Omental fat pad (tissue), 4 donors: ENCODE results near the gene SEMA6D. TPM values are rescaled to one million over a fixed set of nuclear protein-coding genes. Genes with fewer than 3 reads are reported as not detected.
A peak's percentile ranks its signal among the peaks of the same experiment; 100 is the strongest.

Source experiments
- ATAC-seq: fragments of 150-250 bp; one replicate; pipeline ENCODE4 v1.9.1; 2016; ENCODE audit warnings: mild to moderate bottlenecking, moderate library complexity; ENCODE audit not compliant: low FRiP score
- DNase-seq: peaks from one replicate; pipeline ENCODE4 v3.0.0-alpha.2; 2019; ENCODE audit warnings: low spot score
- CTCF ChIP-seq, 3 donors: fragments of 450-650 bp; IDR thresholded peaks; one replicate each; pipeline ENCODE4 v1.5.1; 2016 to 2017; ENCODE audit warnings: antibody characterized with exemption in 3 of 3, mild to moderate bottlenecking in 3 of 3, moderate library complexity in 2 of 3
- total RNA-seq, 4 donors: library from RNA; depleted of rRNA; stranded (reverse); fragments of >200 nt; gene quantifications; one replicate each; pipeline ENCODE4 v1.1.0, GENCODE V29; 2016

Gene SEMA6D
- total RNA-seq, 4 donors from 2014 or later = 3.4 to 41.1 (median 10.4) TPM

GRCh38 chr15:47802216-47802615 is 84.9 kb downstream of the SEMA6D start:
- no peak for TF ChIP-seq CTCF (IDR thresholded peaks at IDR 0.05)
- DNase-seq (no peak), ATAC-seq (no peak)

GRCh38 chr15:47803767-47804166 is 86.5 kb downstream of the SEMA6D start:
- ATAC-seq (no peak), DNase-seq (no peak)
- TF ChIP-seq CTCF (IDR thresholded peaks at IDR 0.05) = no peak

GRCh38 chr15:47804733-47805132 is 87.4 kb downstream of the SEMA6D start:
- ATAC-seq (no peak), DNase-seq (no peak)
- TF ChIP-seq CTCF (IDR thresholded peaks at IDR 0.05) = no peak

- no peak for DNase-seq
- ATAC-seq = no peak
- no peak for TF ChIP-seq CTCF (IDR thresholded peaks at IDR 0.05)
Observed at GRCh38 chr15:47806008-47806407, 88.7 kb downstream of the SEMA6D start.

GRCh38 chr15:47811172-47811571 is 93.9 kb downstream of the SEMA6D start:
- no peak for ATAC-seq
- no peak for TF ChIP-seq CTCF (IDR thresholded peaks at IDR 0.05)
- DNase-seq = no peak

GRCh38 chr15:47812470-47812999 is 95.2 kb downstream of the SEMA6D start:
- ATAC-seq (peak; percentile 71), DNase-seq (no peak)
- no peak for TF ChIP-seq CTCF (IDR thresholded peaks at IDR 0.05)

- no peak for TF ChIP-seq CTCF (IDR thresholded peaks at IDR 0.05)
- ATAC-seq = no peak
- DNase-seq = no peak
Observed at GRCh38 chr15:47813748-47814384, 96.6 kb downstream of the SEMA6D start.
